ENCODE data around the gene TEAD1. TPM values are rescaled to one million over a fixed set of nuclear protein-coding genes. Genes with fewer than 3 reads are reported as not detected.

The TEAD1 gene
- total RNA-seq, 2 experiments from 2014 or later, result 0.25 to 0.83 TPM

GRCh38 chr11:12789596-12790215, 115.5 kb downstream of the TEAD1 start:
- Mint-ChIP-seq H3K27ac (no peak overlapping the region), H3K4me3 (no peak overlapping the region), H3K27me3 (peaks cover 2% of the 10 kb centered on the region), H3K36me3 (ENCODE audit: low read depth) (no peaks in the 10 kb centered on the region), H3K4me1 (ENCODE audit: low read depth) (no peaks in the 10 kb centered on the region), H3K9me3 (no peaks in the 10 kb centered on the region)
- DNase-seq, result no peak
- ChIA-PET CTCF (no interaction called here), POLR2A (no interaction called here)
- intact Hi-C loops (cut with micrococcal nuclease), result no loop called here
- ATAC-seq, result no peak
- TF ChIP-seq CTCF (IDR thresholded peaks at IDR 0.05), result no peak

GRCh38 chr11:12790861-12791616, 116.8 kb downstream of the TEAD1 start:
- H3K36me3 Mint-ChIP-seq (ENCODE audit: low read depth), result no peaks in the 10 kb centered on the region

GRCh38 chr11:12792018-12792417, 117.8 kb downstream of the TEAD1 start:
- no peaks in the 10 kb centered on the region for H3K9me3 Mint-ChIP-seq
- no peaks in the 10 kb centered on the region for H3K36me3 Mint-ChIP-seq (ENCODE audit: low read depth)
- no peak for ATAC-seq
- CTCF ChIA-PET, result interaction anchor here (0.6 kb wide), 1 partner anchor 404 kb away, joined by 3 read pairs; no protein-coding TSS in a partner anchor
- no peak for DNase-seq
- H3K4me3 Mint-ChIP-seq, result no peak overlapping the region
- no peaks in the 10 kb centered on the region for H3K4me1 Mint-ChIP-seq (ENCODE audit: low read depth)
- TF ChIP-seq CTCF (IDR thresholded peaks at IDR 0.05), result no peak
- peaks cover 5% of the 10 kb centered on the region for H3K27me3 Mint-ChIP-seq
- intact Hi-C loops (cut with micrococcal nuclease), result no loop called here
- no peak overlapping the region for H3K27ac Mint-ChIP-seq
- POLR2A ChIA-PET, result no interaction called here

More at GRCh38 chr11:12790861-12791616, 116.8 kb downstream of the TEAD1 start:
- ChIA-PET POLR2A (no interaction called here), CTCF (no interaction called here)
- Mint-ChIP-seq H3K27me3 (peaks cover 4% of the 10 kb centered on the region), H3K4me1 (ENCODE audit: low read depth) (no peaks in the 10 kb centered on the region), H3K9me3 (no peaks in the 10 kb centered on the region), H3K4me3 (no peak overlapping the region), H3K27ac (no peak overlapping the region)
- no peak for TF ChIP-seq CTCF (IDR thresholded peaks at IDR 0.05)
- intact Hi-C loops (cut with micrococcal nuclease), result no loop called here
- DNase-seq, result no peak
- no peak for ATAC-seq

- intact Hi-C loops (cut with micrococcal nuclease), result no loop called here
- Mint-ChIP-seq H3K27me3 (peaks cover 8% of the 10 kb centered on the region), H3K36me3 (ENCODE audit: low read depth) (no peaks in the 10 kb centered on the region), H3K27ac (no peak overlapping the region), H3K4me3 (no peak overlapping the region), H3K4me1 (ENCODE audit: low read depth) (no peaks in the 10 kb centered on the region), H3K9me3 (no peaks in the 10 kb centered on the region)
- no peak for ATAC-seq
- TF ChIP-seq CTCF (IDR thresholded peaks at IDR 0.05), result no peak
- CTCF ChIA-PET, result no interaction called here
- no peak for DNase-seq
- POLR2A ChIA-PET, result no interaction called here
Observed at GRCh38 chr11:12792590-12792989, 118.4 kb downstream of the TEAD1 start.

- no peaks in the 10 kb centered on the region for H3K9me3 Mint-ChIP-seq
- no peak overlapping the region for H3K27ac Mint-ChIP-seq
- H3K36me3 Mint-ChIP-seq (ENCODE audit: low read depth), result no peaks in the 10 kb centered on the region
- no peak for TF ChIP-seq CTCF (IDR thresholded peaks at IDR 0.05)
- CTCF ChIA-PET, result no interaction called here
- POLR2A ChIA-PET, result no interaction called here
- no peak overlapping the region for H3K4me3 Mint-ChIP-seq
- intact Hi-C loops (cut with micrococcal nuclease), result no loop called here
- H3K4me1 Mint-ChIP-seq (ENCODE audit: low read depth), result no peaks in the 10 kb centered on the region
- ATAC-seq, result no peak
- peaks cover 12% of the 10 kb centered on the region for H3K27me3 Mint-ChIP-seq
- DNase-seq, result no peak
Observed at GRCh38 chr11:12793065-12793464, 118.8 kb downstream of the TEAD1 start.
